Smooth muscle cell (in vitro differentiated cells): ENCODE data around the gene TMEM266. TPM values are rescaled to one million over a fixed set of nuclear protein-coding genes. Genes with fewer than 3 reads are reported as not detected.

Source experiments
- DNase-seq: peaks from one replicate; lab custom pipeline; 2025; ENCODE audit not compliant: unreplicated experiment; lab: John Stamatoyannopoulos, UW
- H2AFZ ChIP-seq: fragments of 200-600 bp; sonication (generic); 2 replicates; pipeline ENCODE4 v1.6.0; 2016; ENCODE audit warnings: antibody characterized with exemption, low read depth, mild to moderate bottlenecking
- H3F3A ChIP-seq: fragments of 200-600 bp; sonication (generic); 2 replicates; pipeline ENCODE4 v1.6.0; 2017; ENCODE audit warnings: antibody characterized with exemption, low read depth
- H3K27ac ChIP-seq: fragments of 200-600 bp; sonication (generic); 2 replicates; pipeline ENCODE4 v1.5.1; 2016; ENCODE audit warnings: low read depth, mild to moderate bottlenecking
- H3K27me3 ChIP-seq: fragments of 200-600 bp; sonication (generic); 2 replicates; pipeline ENCODE4 v1.6.1; 2016; ENCODE audit warnings: low read depth, mild to moderate bottlenecking
- H3K36me3 ChIP-seq: fragments of 200-600 bp; sonication (generic); 2 replicates; pipeline ENCODE4 v1.5.1; 2016; ENCODE audit warnings: low read depth
- H3K4me1 ChIP-seq: fragments of 200-600 bp; sonication (generic); 2 replicates; pipeline ENCODE4 v1.5.1; 2016; ENCODE audit warnings: low read depth
- H3K4me2 ChIP-seq: fragments of 200-600 bp; sonication (generic); 2 replicates; pipeline ENCODE4 v1.6.0; 2016; ENCODE audit warnings: mild to moderate bottlenecking
- H3K4me3 ChIP-seq: fragments of 200-600 bp; sonication (generic); 2 replicates; pipeline ENCODE4 v1.5.1; 2016; ENCODE audit warnings: mild to moderate bottlenecking
- H3K79me2 ChIP-seq: fragments of 200-600 bp; sonication (generic); 2 replicates; pipeline ENCODE4 v1.6.0; 2016; ENCODE audit warnings: low read depth, mild to moderate bottlenecking
- H3K9ac ChIP-seq: fragments of 200-600 bp; sonication (generic); 2 replicates; pipeline ENCODE4 v1.6.0; 2016; ENCODE audit warnings: low read depth
- H3K9me3 ChIP-seq: fragments of 200-600 bp; sonication (generic); replicated peaks from 2 replicates; pipeline ENCODE4 v1.5.1; 2016; ENCODE audit warnings: low read depth
- H4K20me1 ChIP-seq: fragments of 200-600 bp; sonication (generic); 2 replicates; pipeline ENCODE4 v1.6.0; 2016; ENCODE audit warnings: low read depth
- CTCF ChIP-seq: fragments of 200-600 bp; sonication (generic); IDR thresholded peaks from 2 replicates; pipeline ENCODE4 v1.5.1; 2017; ENCODE audit warnings: borderline replicate concordance, mild to moderate bottlenecking, antibody characterized with exemption; ENCODE audit not compliant: insufficient read depth, poor library complexity, severe bottlenecking
- WGBS: methylation state at CpG from one replicate; pipeline ENCODE4 v1.1.7; 2016; ENCODE audit warnings: low lambda C conversion rate; 5-methylcytosine and 5-hydroxymethylcytosine counted together
- polyA plus RNA-seq: library from polyadenylated mRNA; unstranded; fragments of >200 nt; fragmentation: Nextera tagmentation; extraction: Ambion mirVana; gene quantifications from 2 replicates; pipeline ENCODE4 v1.2.1, GENCODE V29; 2016
- total RNA-seq: library from RNA; depleted of rRNA; stranded (reverse); fragments of >200 nt; gene quantifications from 2 replicates; pipeline ENCODE4 v1.2.3, GENCODE V29; 2014

TMEM266 gene
- total and polyA plus RNA-seq, 2 experiments from 2014 or later = 0.27 TPM; not detected in 1

- Histone ChIP-seq H3K27me3 (no peaks in the 10 kb centered on the region), H4K20me1 (no peaks in the 10 kb centered on the region), H3K36me3 (no peaks in the 10 kb centered on the region), H3K79me2 (no peaks in the 10 kb centered on the region), H3K27ac (no peak overlapping the region), H2AFZ (no peak overlapping the region), H3K4me2 (no peak overlapping the region), H3K9ac (no peak overlapping the region), H3K4me1 (no peaks in the 10 kb centered on the region), H3F3A (no peaks in the 10 kb centered on the region), H3K9me3 (no peaks in the 10 kb centered on the region), H3K4me3 (no peak overlapping the region)
- TF ChIP-seq CTCF = no peak
- 78% methylated on average over 10 of the region's 10 CpGs for WGBS
- no peak for DNase-seq
Measured at GRCh38 chr15:76158226-76158625, 98.4 kb downstream of the TMEM266 start.

GRCh38 chr15:76158815-76159214, 99.0 kb downstream of the TMEM266 start:
- Histone ChIP-seq H3K36me3 (no peaks in the 10 kb centered on the region), H3K9ac (no peak overlapping the region), H4K20me1 (no peaks in the 10 kb centered on the region), H3K4me1 (no peaks in the 10 kb centered on the region), H3F3A (no peaks in the 10 kb centered on the region), H3K79me2 (no peaks in the 10 kb centered on the region), H3K27me3 (no peaks in the 10 kb centered on the region), H3K9me3 (no peaks in the 10 kb centered on the region), H3K27ac (no peak overlapping the region), H3K4me2 (no peak overlapping the region), H2AFZ (no peak overlapping the region), H3K4me3 (no peak overlapping the region)
- 92% methylated on average over 5 of the region's 5 CpGs for WGBS
- no peak for TF ChIP-seq CTCF
- DNase-seq = no peak

GRCh38 chr15:76159282-76159681, 99.5 kb downstream of the TMEM266 start:
- Histone ChIP-seq H3F3A (no peaks in the 10 kb centered on the region), H3K4me2 (no peak overlapping the region), H3K27me3 (no peaks in the 10 kb centered on the region), H3K9ac (no peak overlapping the region), H2AFZ (no peak overlapping the region), H3K36me3 (no peaks in the 10 kb centered on the region), H3K4me1 (no peaks in the 10 kb centered on the region), H4K20me1 (no peaks in the 10 kb centered on the region), H3K9me3 (no peaks in the 10 kb centered on the region), H3K4me3 (no peak overlapping the region), H3K79me2 (no peaks in the 10 kb centered on the region), H3K27ac (no peak overlapping the region)
- no peak for DNase-seq
- WGBS = 95% methylated on average over 5 of the region's 5 CpGs
- TF ChIP-seq CTCF = no peak

GRCh38 chr15:76160426-76161152, 100.8 kb downstream of the TMEM266 start:
- Histone ChIP-seq H3K9ac (no peak overlapping the region), H3K36me3 (no peaks in the 10 kb centered on the region), H2AFZ (no peak overlapping the region), H3K4me1 (no peaks in the 10 kb centered on the region), H3F3A (no peaks in the 10 kb centered on the region), H4K20me1 (no peaks in the 10 kb centered on the region), H3K27me3 (no peaks in the 10 kb centered on the region), H3K9me3 (no peaks in the 10 kb centered on the region), H3K4me2 (no peak overlapping the region), H3K27ac (no peak overlapping the region), H3K4me3 (no peak overlapping the region), H3K79me2 (no peaks in the 10 kb centered on the region)
- no peak for DNase-seq
- WGBS = 76% methylated on average over 24 of the region's 24 CpGs
- no peak for TF ChIP-seq CTCF
